Frontal cortex (tissue), 4 donors: ENCODE measurements around the gene TMIE. TPM values are rescaled to one million over a fixed set of nuclear protein-coding genes. Genes with fewer than 3 reads are reported as not detected.
"Not testable (repeated sequence)": the region's sequence is repeated elsewhere in the genome, so short reads cannot be mapped to it uniquely, and the experiment has no call there.

ENCODE experiments used
- DNase-seq, 2 donors: peaks; one replicate each; pipeline ENCODE4 v3.0.0; 2012; ENCODE audit warnings: low spot score in 2 of 2
- FAIRE-seq: peaks from 2 replicates; lab custom pipeline; 2012; peaks lifted over from hg19 to GRCh38; lab: Jason Lieb, UNC
- total RNA-seq: library from RNA; depleted of rRNA; stranded (reverse); fragments of >200 nt; gene quantifications from one replicate; pipeline ENCODE4 v1.2.3, GENCODE V29; 2014
- donor health status: control.
- donor health status: control.
- donor health status: control.

The TMIE gene
- total RNA-seq, 1 donor from 2014 or later = 1.2 TPM

DNA sequence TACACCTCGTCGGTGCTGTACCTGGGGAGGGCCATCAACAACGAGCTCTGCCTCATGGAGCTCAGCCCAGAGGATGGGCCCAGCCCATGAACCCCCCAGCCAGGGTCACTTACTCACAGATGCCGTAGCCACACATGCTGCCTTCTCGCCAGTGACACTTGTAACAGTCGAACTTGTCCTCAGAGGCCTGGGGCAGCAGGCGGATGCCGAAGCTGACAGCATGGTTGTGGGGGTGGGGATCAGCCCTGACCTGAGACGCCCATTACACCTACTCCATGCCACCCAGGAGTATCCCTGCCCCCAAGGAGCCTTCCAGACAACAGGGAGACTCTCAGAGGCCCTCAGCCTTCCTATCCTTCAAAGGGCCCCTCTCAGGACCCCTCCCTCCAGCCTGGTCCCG, 19.8 kb upstream of the TMIE start:
- DNase-seq = no peak
- FAIRE-seq = no peak

DNA sequence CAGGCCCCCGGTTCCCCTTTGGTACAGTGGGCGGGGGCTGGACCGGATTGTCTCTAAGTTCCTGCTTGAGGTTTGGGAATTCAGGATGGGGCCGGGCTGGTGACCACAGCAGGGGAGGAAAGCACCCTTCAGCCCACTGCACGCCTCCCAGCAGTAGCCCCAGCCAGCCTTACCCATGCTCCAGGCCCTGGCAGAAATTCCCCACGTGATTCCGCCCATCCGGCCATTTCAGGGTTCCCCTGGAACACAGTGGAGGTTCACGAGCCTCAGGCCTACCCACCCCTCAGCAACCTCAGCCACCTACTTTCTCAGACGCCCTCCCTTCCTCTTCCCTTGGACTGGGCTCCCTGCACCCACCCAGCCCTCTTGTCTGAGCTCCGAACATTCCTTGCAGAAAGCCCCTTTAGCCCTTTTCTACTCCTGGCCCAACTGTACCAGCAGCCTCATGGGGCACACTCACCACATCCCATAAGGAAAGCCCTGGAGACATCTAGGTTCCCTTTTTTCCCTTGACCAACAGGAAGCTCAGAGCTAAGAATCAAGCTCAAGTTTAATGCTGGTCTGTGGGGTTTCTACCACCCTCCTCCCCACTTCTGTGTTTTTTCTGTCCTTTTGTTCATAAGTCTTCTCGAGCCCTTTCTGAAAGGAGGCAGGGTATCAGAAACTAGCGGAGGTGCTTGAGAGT, 19.2 kb upstream of the TMIE start:
- DNase-seq (no peak), FAIRE-seq (no peak)

DNA sequence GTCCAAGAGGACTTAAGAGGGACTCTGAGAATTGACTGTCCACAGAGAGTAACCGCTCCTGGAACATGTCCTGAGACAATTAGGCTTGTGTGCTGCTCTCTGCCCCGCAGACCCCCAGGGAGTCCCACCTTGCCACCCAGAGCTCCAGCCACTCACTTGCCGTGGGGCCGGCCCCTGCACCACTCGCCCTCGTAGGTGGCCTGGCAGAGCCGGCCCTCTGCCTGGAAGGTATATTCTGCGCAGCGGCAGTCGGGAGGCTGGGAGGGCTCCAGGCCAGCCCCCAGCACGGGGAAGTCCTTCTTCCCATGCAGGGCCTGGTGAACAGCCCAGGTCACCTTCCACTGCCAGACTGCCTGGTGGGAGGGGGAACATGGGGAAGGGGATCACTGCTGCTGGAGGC, 18.2 kb upstream of the TMIE start:
- no peak for FAIRE-seq

DNA sequence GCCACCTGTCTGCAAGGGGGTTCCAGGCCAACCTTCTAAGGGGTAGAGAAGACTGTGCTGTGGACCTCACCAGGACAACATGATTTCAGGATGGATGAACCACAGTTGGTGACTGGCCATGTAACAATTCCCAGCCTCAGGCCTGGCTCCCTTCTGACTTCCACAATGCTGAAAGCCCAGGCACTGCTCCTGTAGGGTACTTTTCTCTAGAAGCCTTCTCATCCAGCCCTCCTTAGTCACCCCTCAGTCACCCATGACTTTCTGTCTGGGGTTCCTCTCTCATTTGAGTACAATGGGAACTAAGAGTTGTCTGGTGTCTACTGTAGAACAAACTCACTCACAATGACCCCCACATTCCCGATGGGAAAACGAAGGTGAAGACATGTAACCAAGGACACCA, 16.3 kb upstream of the TMIE start:
- DNase-seq (no peak), FAIRE-seq (no peak)

More for the DNA sequence above, 18.2 kb upstream of the TMIE start:
- DNase-seq = no peak

GRCh38 chr3:46685446-46685845, 15.7 kb upstream of the TMIE start:
- DNase-seq (no peak), FAIRE-seq (no peak)

GRCh38 chr3:46690798-46691197, 10.4 kb upstream of the TMIE start:
- DNase-seq (no peak), FAIRE-seq (no peak)

GRCh38 chr3:46692566-46692990, 8.6 kb upstream of the TMIE start:
- FAIRE-seq = no peak

DNA sequence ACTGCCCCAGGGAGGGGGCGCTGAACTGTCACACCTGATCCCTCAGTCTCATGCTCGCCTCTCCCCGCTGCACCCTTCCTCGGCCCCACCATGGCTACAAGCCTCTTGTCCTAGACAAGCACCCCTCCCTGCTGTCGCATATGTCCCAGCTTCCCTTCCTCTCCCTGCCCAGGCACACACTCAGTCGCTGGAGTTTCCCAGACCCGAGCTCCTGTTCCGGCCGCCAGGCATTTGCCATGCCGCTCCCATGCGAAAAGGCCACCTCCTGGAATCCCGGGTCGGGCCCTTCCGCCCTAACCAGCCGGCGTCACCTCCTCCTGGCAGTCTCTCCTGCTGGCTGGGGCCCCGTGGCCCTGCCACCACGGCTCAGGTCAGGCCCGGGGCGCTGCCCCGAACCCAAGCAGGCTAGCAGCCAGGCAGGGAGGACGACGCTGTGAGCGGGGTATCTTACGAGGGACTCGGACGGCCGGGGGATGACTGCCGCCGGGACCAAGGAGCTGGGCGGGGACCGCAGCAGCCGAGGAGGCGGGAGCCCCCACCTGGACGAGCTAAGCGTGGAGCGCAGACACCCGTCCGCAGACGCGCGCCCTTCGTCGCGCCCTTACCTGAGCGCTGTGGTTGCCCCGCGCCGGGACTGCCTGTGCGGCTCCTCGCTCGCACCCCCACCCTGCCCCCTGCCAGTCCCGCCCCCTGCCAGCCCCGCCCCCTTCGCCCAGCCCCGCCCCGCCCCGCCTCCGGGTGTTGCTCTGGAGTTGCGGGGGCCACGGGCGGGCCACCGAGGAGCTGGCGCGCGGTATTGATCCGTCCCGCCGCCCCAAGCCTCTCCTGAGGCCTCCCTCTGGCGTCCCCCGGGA, 7.9 kb upstream of the TMIE start, which contains the start of gene ALS2CL:
Gene ALS2CL, minus strand, starts transcription at position 642 of the 854 bp plus-strand sequence. CDS start 4,239 bp downstream, outside the sequence.
- DNase-seq = peak; percentile 55 to 82
- FAIRE-seq = no peak

More at GRCh38 chr3:46692566-46692990, 8.6 kb upstream of the TMIE start:
- no peak for DNase-seq

DNA sequence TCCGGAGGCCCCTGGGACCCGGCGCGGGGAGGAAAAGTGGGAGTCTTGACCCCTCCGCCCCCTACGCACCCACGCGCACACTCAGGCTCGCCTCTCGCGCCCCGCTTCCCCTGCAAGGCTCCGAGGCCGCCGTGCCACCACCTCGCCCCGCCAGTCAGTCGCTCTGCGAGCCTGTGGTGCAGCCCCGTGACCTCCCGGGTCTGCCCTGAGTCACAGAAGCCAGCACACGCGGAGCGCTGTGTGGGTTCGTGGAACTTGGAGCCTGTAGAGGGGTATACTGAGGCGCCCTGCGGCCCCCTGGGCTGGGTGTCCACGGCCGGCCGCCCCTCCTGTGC, 7.3 kb upstream of the TMIE start:
- DNase-seq = no peak
- FAIRE-seq = no peak

- no peak for FAIRE-seq
- DNase-seq = no peak
These were observed 6.7 kb upstream of the TMIE start for GRCh38 chr3:46694520-46694919.

DNA sequence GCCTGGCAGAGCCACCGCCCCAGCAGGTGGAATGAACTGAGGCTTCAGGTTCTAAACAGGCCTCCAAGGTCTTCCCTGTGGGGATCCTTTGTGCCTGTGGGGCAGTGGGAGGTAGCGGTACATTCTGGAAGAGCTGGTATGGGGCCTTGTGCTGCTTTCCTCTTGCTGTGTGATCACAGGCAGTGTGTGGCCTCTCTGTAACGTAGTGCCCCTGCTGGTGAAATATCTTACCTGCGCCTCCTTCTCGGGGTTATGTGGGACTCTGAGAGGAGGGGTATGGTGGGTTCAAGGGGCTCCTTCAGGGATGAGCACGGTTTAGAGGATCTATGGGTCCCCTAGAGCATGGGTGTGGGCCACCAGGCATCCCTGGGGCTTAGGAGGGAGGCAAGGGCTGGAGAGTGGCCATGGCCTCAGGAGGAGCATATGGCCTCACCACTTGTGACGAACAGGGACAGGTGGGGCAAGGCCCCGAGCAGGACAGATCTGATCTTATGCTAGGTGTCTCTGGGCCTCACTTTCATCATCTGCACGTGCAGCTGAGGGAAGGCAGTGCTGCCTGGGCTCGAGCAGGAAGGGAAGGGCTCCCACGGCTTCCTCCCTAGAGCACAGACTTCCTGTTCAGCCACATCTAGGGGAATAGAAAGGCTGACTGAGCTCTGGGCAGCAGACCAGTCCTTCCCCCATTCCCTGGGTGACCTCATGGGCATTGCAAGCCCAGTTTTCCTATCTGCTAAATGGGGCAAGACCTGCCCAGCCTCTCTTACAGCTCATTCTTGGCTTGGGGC, 5.8 kb upstream of the TMIE start:
- FAIRE-seq (no peak), DNase-seq (no peak)

GRCh38 chr3:46695962-46696894, 5.0 kb upstream of the TMIE start:
- FAIRE-seq = no peak

DNA sequence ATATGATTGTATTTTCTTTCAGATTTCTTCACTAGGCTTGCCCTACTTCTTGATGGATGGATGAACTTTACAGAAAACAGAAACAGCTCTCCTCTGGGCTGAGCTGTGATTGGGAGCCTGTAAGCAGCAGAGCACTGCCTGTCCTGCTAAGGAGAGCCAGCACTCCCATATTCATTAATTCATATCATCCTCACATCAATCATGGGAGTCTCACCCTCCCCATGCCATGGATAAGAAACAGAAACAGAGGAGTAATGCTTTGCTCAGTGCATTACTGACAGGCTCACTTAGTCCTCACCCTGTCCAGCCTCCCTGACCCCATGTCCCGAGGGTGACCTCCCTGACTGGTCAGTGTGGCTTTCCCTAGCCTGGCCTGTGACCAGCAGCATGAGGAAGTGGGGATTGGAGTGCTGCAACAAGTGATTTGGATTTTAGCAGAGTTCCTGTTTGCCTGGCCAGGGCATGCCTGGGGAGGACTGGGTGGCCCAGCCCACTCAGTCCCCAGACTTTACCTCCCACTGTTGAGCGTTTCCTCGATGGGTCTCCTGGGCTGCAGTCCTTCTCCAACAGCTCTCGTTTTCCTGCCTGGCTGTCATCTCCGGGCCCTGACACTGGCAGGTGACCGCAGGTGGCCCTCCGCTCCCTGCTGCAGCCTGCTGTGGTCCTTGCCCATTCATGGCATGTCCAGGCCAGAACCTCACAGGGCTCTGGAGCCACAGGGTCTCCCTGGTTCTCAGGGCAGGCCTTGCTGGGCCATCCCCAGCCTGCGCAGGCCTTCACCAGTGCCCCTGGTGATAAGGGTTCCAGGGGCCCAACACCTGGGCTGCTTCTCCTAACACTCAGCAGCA, 1.3 kb upstream of the TMIE start:
- FAIRE-seq (no peak), DNase-seq (peak; percentile 50 to 54)

More at GRCh38 chr3:46695962-46696894, 5.0 kb upstream of the TMIE start:
- no peak for DNase-seq

- no peak for FAIRE-seq
- DNase-seq = peak; percentile 63 to 75
These were observed 420 bp upstream of the TMIE start for GRCh38 chr3:46700772-46701171.

DNA sequence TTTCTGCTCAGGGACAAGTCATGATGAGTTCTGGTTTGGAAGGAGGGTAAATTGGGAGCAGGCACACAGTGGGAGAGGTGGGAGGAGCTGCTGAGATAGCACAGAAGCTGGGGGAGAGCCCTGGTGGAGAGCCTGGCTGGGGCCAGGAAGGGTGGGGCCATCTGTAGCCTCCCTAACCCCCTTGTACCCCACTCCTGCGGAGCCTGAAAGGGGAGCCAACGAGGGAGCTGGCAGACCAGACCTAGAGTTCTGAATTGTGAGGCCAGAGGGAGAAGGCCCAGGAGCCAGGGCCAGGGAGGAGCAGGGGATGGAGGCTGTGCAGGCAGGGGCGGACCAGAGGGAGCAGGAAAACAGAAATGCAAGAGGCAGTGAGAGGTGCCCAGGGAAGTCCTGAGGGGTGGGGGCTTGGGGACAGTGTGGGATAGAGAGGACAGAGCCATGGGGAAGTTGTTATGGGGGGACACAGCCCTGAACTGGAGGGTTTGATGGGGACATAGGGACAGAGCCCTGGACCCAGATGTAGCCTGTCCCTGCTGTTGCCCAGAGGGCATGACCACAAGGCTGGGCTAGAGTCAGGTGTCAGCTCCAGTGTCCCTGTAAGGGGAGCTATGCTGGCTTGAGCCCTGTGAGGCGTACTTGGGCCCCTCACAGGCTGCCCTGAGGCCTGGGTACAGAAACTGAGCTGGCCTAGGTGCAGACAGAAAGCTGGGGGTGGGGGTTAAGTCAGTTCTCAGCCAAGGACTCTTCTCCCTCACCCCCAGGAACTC, 1.2 kb downstream of the TMIE start:
- FAIRE-seq = no peak
- DNase-seq = no peak

DNA sequence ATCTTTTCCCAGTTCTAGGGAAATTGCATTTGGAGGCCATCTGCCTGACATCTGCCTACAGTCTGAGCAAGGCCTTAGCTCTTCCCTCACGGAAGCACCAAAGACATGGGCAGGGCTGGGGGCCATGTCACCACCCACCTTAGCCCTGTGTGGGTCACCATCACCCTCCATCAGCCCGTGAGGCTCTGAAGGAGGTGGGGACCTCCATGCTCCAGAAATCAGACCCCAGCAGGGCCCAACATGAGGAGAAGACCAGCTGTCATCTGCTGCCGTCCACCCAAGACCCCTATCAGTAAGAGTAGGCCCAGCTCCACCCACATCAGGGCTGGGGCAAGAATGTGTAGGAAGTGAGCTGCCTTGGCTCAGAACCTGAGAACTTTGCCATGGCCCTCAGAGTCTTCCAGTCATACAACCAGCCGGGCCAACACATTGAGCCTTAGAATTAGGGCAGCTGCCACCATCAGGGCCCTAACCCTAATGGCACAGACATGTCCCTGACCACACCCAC, 1.9 kb downstream of the TMIE start:
- no peak for DNase-seq
- FAIRE-seq = no peak

DNA sequence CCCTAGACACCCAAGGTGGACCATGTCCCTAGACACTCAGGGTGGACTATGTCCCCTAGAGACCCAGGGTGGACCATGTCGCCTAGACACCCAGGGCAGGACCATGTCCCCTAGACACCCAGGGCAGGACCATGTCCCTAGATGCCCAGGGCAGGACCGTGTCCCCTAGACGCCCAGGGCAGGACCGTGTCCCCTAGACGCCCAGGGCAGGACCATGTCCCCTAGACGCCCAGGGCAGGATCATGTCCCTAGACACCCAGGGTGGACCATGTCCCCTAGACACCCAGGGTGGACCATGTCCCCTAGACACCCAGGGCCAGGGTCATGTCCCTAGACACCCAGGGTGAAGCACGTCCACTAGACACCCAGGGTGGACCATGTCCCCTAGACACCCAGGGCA, 3.2 kb downstream of the TMIE start:
- FAIRE-seq, DNase-seq: not testable (repeated sequence)
